DMS53 treated with DMSO at 0.1 percent for 48 hours (cell line): ENCODE results near the gene BCAS3.
"Not testable (repeated sequence)": the region's sequence is repeated elsewhere in the genome, so short reads cannot be mapped to it uniquely, and the experiment has no call there.

Experiments used
- DNase-seq: peaks from one replicate; lab custom pipeline; 2025; ENCODE audit not compliant: unreplicated experiment; lab: John Stamatoyannopoulos, UW

The BCAS3 gene

GRCh38 chr17:61122326-61122913 lies 444.8 kb downstream of the BCAS3 start:
- no peak for DNase-seq

GRCh38 chr17:61124562-61124961 lies 446.9 kb downstream of the BCAS3 start:
- DNase-seq, result no peak

- no peak for DNase-seq
Measured at GRCh38 chr17:61126473-61127249, 449.0 kb downstream of the BCAS3 start.

- DNase-seq, result no peak
Measured at GRCh38 chr17:61127960-61128359, 450.3 kb downstream of the BCAS3 start.

- DNase-seq, result no peak
Measured at GRCh38 chr17:61128661-61129115, 451.0 kb downstream of the BCAS3 start.

- DNase-seq, result no peak
Measured at GRCh38 chr17:61129267-61130254, 451.9 kb downstream of the BCAS3 start.

GRCh38 chr17:61130330-61130729 lies 452.7 kb downstream of the BCAS3 start:
- no peak for DNase-seq

GRCh38 chr17:61131585-61131984 lies 453.9 kb downstream of the BCAS3 start:
- no peak for DNase-seq

- no peak for DNase-seq
Measured at GRCh38 chr17:61132524-61132923, 454.9 kb downstream of the BCAS3 start.

- DNase-seq, result no peak
Measured at GRCh38 chr17:61133853-61134252, 456.2 kb downstream of the BCAS3 start.

GRCh38 chr17:61134551-61135235 lies 457.0 kb downstream of the BCAS3 start:
- no peak for DNase-seq

- DNase-seq, result no peak
Measured at GRCh38 chr17:61135782-61136181, 458.1 kb downstream of the BCAS3 start.

GRCh38 chr17:61136296-61136695 lies 458.6 kb downstream of the BCAS3 start:
- DNase-seq, result no peak

GRCh38 chr17:61139219-61139618 lies 461.6 kb downstream of the BCAS3 start:
- DNase-seq, result no peak

GRCh38 chr17:61140081-61140786 lies 462.6 kb downstream of the BCAS3 start:
- no peak for DNase-seq

- DNase-seq, result no peak
Measured at GRCh38 chr17:61143026-61143425, 465.4 kb downstream of the BCAS3 start.

GRCh38 chr17:61144137-61144536 lies 466.5 kb downstream of the BCAS3 start:
- no peak for DNase-seq

- no peak for DNase-seq
Measured at GRCh38 chr17:61144617-61145564, 467.2 kb downstream of the BCAS3 start.

GRCh38 chr17:61146833-61147232 lies 469.2 kb downstream of the BCAS3 start:
- not testable (repeated sequence) for DNase-seq
